Measurements from ENCODE around the gene RRM2. TPM values are rescaled to one million over a fixed set of nuclear protein-coding genes. Genes with fewer than 3 reads are reported as not detected.

Gene RRM2
- total RNA-seq, 2 experiments from 2014 or later, result 382 to 469 TPM

- DNase-seq, result peak; percentile 98
- Mint-ChIP-seq H3K4me3 (peak overlapping the region; percentile 97), H3K36me3 (ENCODE audit: low read depth) (peaks cover 37% of the 10 kb centered on the region), H3K27ac (peak overlapping the region; percentile 98), H3K27me3 (no peaks in the 10 kb centered on the region), H3K9me3 (ENCODE audit: low read depth) (no peaks in the 10 kb centered on the region), H3K4me1 (peaks cover 22% of the 10 kb centered on the region)
- peak; percentile 58 for ATAC-seq
- intact Hi-C loops (cut with DNase I, micrococcal nuclease), result loop anchor here (1.0 to 10.0 kb wide), 14 partner anchors 48 to 1438 kb away; partner anchors contain the start of genes CPSF3 (in 2 of the 2), HPCAL1 (in 2 of the 2), ITGB1BP1 (in 2 of the 2) and GRHL1 (in 1 of the 2)
- CTCF ChIA-PET, result interaction anchor here (1.0 to 1.6 kb wide), 5 partner anchors 22 to 328 kb away, joined by 3 to 4 read pairs (median 4); partner anchors contain the start of gene ODC1
- POLR2A ChIA-PET, result no interaction called here
Observed at GRCh38 chr2:10120158-10120876, 2.2 kb upstream of the RRM2 start.

GRCh38 chr2:10120877-10121574, 1.5 kb upstream of the RRM2 start:
- peaks cover 29% of the 10 kb centered on the region for H3K4me1 Mint-ChIP-seq
- ATAC-seq, result no peak
- H3K27me3 Mint-ChIP-seq, result no peaks in the 10 kb centered on the region
- H3K27ac Mint-ChIP-seq, result peak overlapping the region; percentile 98
- DNase-seq, result no peak
- no peaks in the 10 kb centered on the region for H3K9me3 Mint-ChIP-seq (ENCODE audit: low read depth)
- peak overlapping the region; percentile 97 for H3K4me3 Mint-ChIP-seq
- peaks cover 44% of the 10 kb centered on the region for H3K36me3 Mint-ChIP-seq (ENCODE audit: low read depth)
- intact Hi-C loops (cut with DNase I, micrococcal nuclease), result loop anchor here (1.0 to 10.0 kb wide), 14 partner anchors 48 to 1439 kb away; partner anchors contain the start of genes CPSF3 (in 2 of the 2), HPCAL1 (in 2 of the 2), ITGB1BP1 (in 2 of the 2) and GRHL1 (in 1 of the 2)
- ChIA-PET POLR2A (interaction anchor here (0.5 to 0.9 kb wide), 5 partner anchors 29 to 432 kb away, joined by 3 to 5 read pairs (median 4); partner anchors contain the start of gene ODC1), CTCF (interaction anchor here (0.9 to 1.6 kb wide), 5 partner anchors 21 to 327 kb away, joined by 3 to 4 read pairs (median 3); partner anchors contain the start of gene ODC1)

- ChIA-PET CTCF (interaction anchor here (0.7 to 4.0 kb wide), 3 partner anchors 26 to 286 kb away, joined by 3 to 42 read pairs (median 6); no protein-coding TSS in a partner anchor), POLR2A (interaction anchor here (0.5 to 1.3 kb wide), 7 partner anchors 11 to 530 kb away, joined by 3 to 8 read pairs (median 4); partner anchors contain the start of gene ODC1)
- H3K4me1 Mint-ChIP-seq, result peaks cover 37% of the 10 kb centered on the region
- H3K4me3 Mint-ChIP-seq, result peak overlapping the region; percentile 97
- H3K36me3 Mint-ChIP-seq (ENCODE audit: low read depth), result peaks cover 63% of the 10 kb centered on the region
- peak overlapping the region; percentile 97 for H3K27ac Mint-ChIP-seq
- peak; percentile 42 for DNase-seq
- no peaks in the 10 kb centered on the region for H3K27me3 Mint-ChIP-seq
- ATAC-seq, result no peak
- H3K9me3 Mint-ChIP-seq (ENCODE audit: low read depth), result no peaks in the 10 kb centered on the region
- intact Hi-C loops (cut with DNase I, micrococcal nuclease), result loop anchor here (2.0 to 10.0 kb wide), 7 partner anchors 322 to 1441 kb away; partner anchors contain the start of genes CPSF3 (in 2 of the 2), ITGB1BP1 (in 2 of the 2), ID2 (in 1 of the 2) and NOL10 (in 1 of the 2)
Observed at GRCh38 chr2:10123281-10123680, 742 bp downstream of the RRM2 start.

- H3K27ac Mint-ChIP-seq, result peak overlapping the region; percentile 67
- ATAC-seq (no peak), DNase-seq (peak; percentile 44)
- H3K9me3 Mint-ChIP-seq (ENCODE audit: low read depth), result no peaks in the 10 kb centered on the region
- H3K4me1 Mint-ChIP-seq, result peaks cover 45% of the 10 kb centered on the region
- H3K36me3 Mint-ChIP-seq (ENCODE audit: low read depth), result peaks cover 76% of the 10 kb centered on the region
- intact Hi-C loops (cut with DNase I, micrococcal nuclease), result loop anchor here (1.0 to 10.0 kb wide), 8 partner anchors 179 to 1442 kb away; partner anchors contain the start of genes CPSF3 (in 2 of the 2), ITGB1BP1 (in 2 of the 2), ID2 (in 1 of the 2) and NOL10 (in 1 of the 2)
- peak overlapping the region; percentile 97 for H3K4me3 Mint-ChIP-seq
- POLR2A ChIA-PET, result interaction anchor here (0.6 to 2.3 kb wide), 8 partner anchors 12 to 529 kb away, joined by 3 to 16 read pairs (median 3); partner anchors contain the start of gene ODC1
- CTCF ChIA-PET, result interaction anchor here (0.7 to 4.0 kb wide), 10 partner anchors 10 to 315 kb away, joined by 3 to 42 read pairs (median 4); no protein-coding TSS in a partner anchor
- H3K27me3 Mint-ChIP-seq, result no peaks in the 10 kb centered on the region
Observed at GRCh38 chr2:10124538-10125045, 2.1 kb downstream of the RRM2 start.

GRCh38 chr2:10125842-10126631, 3.5 kb downstream of the RRM2 start:
- intact Hi-C loops (cut with DNase I, micrococcal nuclease), result loop anchor here in 1 of 2 experiments (10.0 kb wide), 1 partner anchor 529 kb away; no protein-coding TSS in a partner anchor
- Mint-ChIP-seq H3K27ac (peak overlapping the region; percentile 83), H3K27me3 (no peaks in the 10 kb centered on the region), H3K4me3 (peak overlapping the region; percentile 97), H3K36me3 (ENCODE audit: low read depth) (peaks cover 84% of the 10 kb centered on the region), H3K9me3 (ENCODE audit: low read depth) (no peaks in the 10 kb centered on the region), H3K4me1 (peaks cover 54% of the 10 kb centered on the region)
- DNase-seq, result no peak
- no peak for ATAC-seq
- ChIA-PET CTCF (interaction anchor here (0.7 to 4.0 kb wide), 5 partner anchors 9 to 323 kb away, joined by 4 to 42 read pairs (median 5); no protein-coding TSS in a partner anchor), POLR2A (interaction anchor here (0.6 to 2.3 kb wide), 4 partner anchors 23 to 322 kb away, joined by 4 to 16 read pairs (median 4); partner anchors contain the start of gene ODC1)

GRCh38 chr2:10126632-10127026, 4.1 kb downstream of the RRM2 start:
- DNase-seq (no peak), ATAC-seq (no peak)
- Mint-ChIP-seq H3K4me3 (no peak overlapping the region), H3K4me1 (peaks cover 54% of the 10 kb centered on the region), H3K27ac (no peak overlapping the region), H3K36me3 (ENCODE audit: low read depth) (peaks cover 83% of the 10 kb centered on the region), H3K27me3 (no peaks in the 10 kb centered on the region), H3K9me3 (ENCODE audit: low read depth) (no peaks in the 10 kb centered on the region)
- ChIA-PET POLR2A (interaction anchor here (0.6 kb wide), 1 partner anchor 78 kb away, joined by 4 read pairs; no protein-coding TSS in a partner anchor), CTCF (interaction anchor here (0.6 to 4.0 kb wide), 3 partner anchors 36 to 308 kb away, joined by 3 to 42 read pairs (median 22); no protein-coding TSS in a partner anchor)
- intact Hi-C loops (cut with DNase I, micrococcal nuclease), result loop anchor here in 1 of 2 experiments (10.0 kb wide), 1 partner anchor 528 kb away; no protein-coding TSS in a partner anchor

GRCh38 chr2:10128420-10128819, 5.9 kb downstream of the RRM2 start:
- H3K4me3 Mint-ChIP-seq, result no peak overlapping the region
- H3K36me3 Mint-ChIP-seq (ENCODE audit: low read depth), result peaks cover 84% of the 10 kb centered on the region
- ATAC-seq (no peak), DNase-seq (no peak)
- no peaks in the 10 kb centered on the region for H3K9me3 Mint-ChIP-seq (ENCODE audit: low read depth)
- peak overlapping the region; percentile 8 for H3K27ac Mint-ChIP-seq
- CTCF ChIA-PET, result interaction anchor here (0.8 to 2.1 kb wide), 6 partner anchors 12 to 307 kb away, joined by 3 to 8 read pairs (median 4); no protein-coding TSS in a partner anchor
- POLR2A ChIA-PET, result interaction anchor here (1.0 to 1.5 kb wide), 4 partner anchors 12 to 307 kb away, joined by 3 to 5 read pairs (median 4); no protein-coding TSS in a partner anchor
- peaks cover 51% of the 10 kb centered on the region for H3K4me1 Mint-ChIP-seq
- H3K27me3 Mint-ChIP-seq, result no peaks in the 10 kb centered on the region
- intact Hi-C loops (cut with DNase I, micrococcal nuclease), result loop anchor here in 1 of 2 experiments (10.0 kb wide), 1 partner anchor 526 kb away; no protein-coding TSS in a partner anchor

- peaks cover 78% of the 10 kb centered on the region for H3K36me3 Mint-ChIP-seq (ENCODE audit: low read depth)
- no peak overlapping the region for H3K4me3 Mint-ChIP-seq
- POLR2A ChIA-PET, result interaction anchor here (0.9 to 1.9 kb wide), 5 partner anchors 11 to 306 kb away, joined by 3 to 5 read pairs (median 4); no protein-coding TSS in a partner anchor
- intact Hi-C loops (cut with DNase I, micrococcal nuclease), result loop anchor here in 1 of 2 experiments (10.0 kb wide), 1 partner anchor 525 kb away; no protein-coding TSS in a partner anchor
- ATAC-seq, result no peak
- no peaks in the 10 kb centered on the region for H3K27me3 Mint-ChIP-seq
- CTCF ChIA-PET, result interaction anchor here (0.6 to 2.1 kb wide), 5 partner anchors 12 to 303 kb away, joined by 3 to 5 read pairs (median 3); no protein-coding TSS in a partner anchor
- peaks cover 45% of the 10 kb centered on the region for H3K4me1 Mint-ChIP-seq
- no peak for DNase-seq
- no peak overlapping the region for H3K27ac Mint-ChIP-seq
- H3K9me3 Mint-ChIP-seq (ENCODE audit: low read depth), result no peaks in the 10 kb centered on the region
Observed at GRCh38 chr2:10129490-10129889, 7.0 kb downstream of the RRM2 start.

- Mint-ChIP-seq H3K27me3 (no peaks in the 10 kb centered on the region), H3K9me3 (ENCODE audit: low read depth) (no peaks in the 10 kb centered on the region), H3K4me1 (peaks cover 22% of the 10 kb centered on the region), H3K27ac (no peak overlapping the region), H3K4me3 (no peak overlapping the region), H3K36me3 (ENCODE audit: low read depth) (peaks cover 55% of the 10 kb centered on the region)
- intact Hi-C loops (cut with DNase I, micrococcal nuclease), result no loop called here
- no peak for DNase-seq
- ChIA-PET POLR2A (interaction anchor here (0.7 to 1.5 kb wide), 3 partner anchors 9 to 308 kb away, joined by 3 to 5 read pairs (median 3); no protein-coding TSS in a partner anchor), CTCF (interaction anchor here (1.9 kb wide), 1 partner anchor 35 kb away, joined by 4 read pairs; no protein-coding TSS in a partner anchor)
- ATAC-seq, result no peak
Observed at GRCh38 chr2:10132043-10132575, 9.6 kb downstream of the RRM2 start.
